GM20431 (cell line): ENCODE results near the gene CDK17.
"Not testable (repeated sequence)": the region's sequence is repeated elsewhere in the genome, so short reads cannot be mapped to it uniquely, and the experiment has no call there.

Source experiments
- in situ Hi-C: fragments of 300-500 bp; cut with MseI, MboI; formaldehyde crosslinking; loops from one replicate; pipeline ENCODE4 v1.15.0; 2020; ENCODE audit warnings: low sequenced_read_pairs; ENCODE audit not compliant: unreplicated experiment

CDK17 gene

GRCh38 chr12:96327346-96327745 lies 72.9 kb downstream of the CDK17 start:
- in situ Hi-C loops: no loop called here

GRCh38 chr12:96326628-96327227 lies 73.5 kb downstream of the CDK17 start:
- in situ Hi-C loops: no loop called here

GRCh38 chr12:96323906-96324305 lies 76.3 kb downstream of the CDK17 start:
- in situ Hi-C loops: no loop called here

DNA sequence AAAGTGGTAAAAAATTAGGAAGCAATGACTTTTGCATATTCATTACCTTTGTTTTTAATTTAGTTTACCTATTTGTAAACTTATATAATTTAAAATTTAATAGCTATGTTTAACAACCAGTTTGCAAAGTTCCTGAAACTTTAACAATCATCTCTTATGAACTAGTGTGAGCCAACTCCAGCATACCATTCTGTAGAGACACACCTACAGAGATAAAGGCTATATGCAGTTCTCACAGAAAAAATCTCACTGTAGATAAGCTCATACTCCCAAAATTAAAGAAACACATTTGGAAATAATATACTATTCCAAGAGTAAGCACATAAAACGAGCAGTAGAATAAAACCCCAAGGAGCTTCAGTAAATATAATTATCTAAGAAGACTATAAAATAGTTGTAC lies 77.5 kb downstream of the CDK17 start:
- in situ Hi-C loops: no loop called here

DNA sequence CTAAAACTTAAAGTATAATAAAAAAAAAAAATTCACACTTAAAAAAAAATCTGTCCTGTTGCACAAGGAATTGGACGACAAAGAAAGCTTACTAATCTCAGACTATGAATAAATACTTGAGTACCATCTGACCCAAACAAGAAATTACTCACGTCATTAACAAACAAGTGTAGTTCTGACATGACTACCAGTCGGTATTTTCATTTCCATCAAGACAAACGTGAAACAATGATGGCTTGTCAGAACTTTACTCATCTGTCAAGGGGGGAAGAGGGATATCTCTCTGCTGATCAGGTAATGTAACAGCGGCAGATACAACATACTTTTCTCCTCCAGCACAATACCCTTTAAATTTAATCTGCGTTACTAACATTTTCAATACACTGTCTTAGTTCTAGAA lies 78.3 kb downstream of the CDK17 start:
- in situ Hi-C loops: no loop called here

DNA sequence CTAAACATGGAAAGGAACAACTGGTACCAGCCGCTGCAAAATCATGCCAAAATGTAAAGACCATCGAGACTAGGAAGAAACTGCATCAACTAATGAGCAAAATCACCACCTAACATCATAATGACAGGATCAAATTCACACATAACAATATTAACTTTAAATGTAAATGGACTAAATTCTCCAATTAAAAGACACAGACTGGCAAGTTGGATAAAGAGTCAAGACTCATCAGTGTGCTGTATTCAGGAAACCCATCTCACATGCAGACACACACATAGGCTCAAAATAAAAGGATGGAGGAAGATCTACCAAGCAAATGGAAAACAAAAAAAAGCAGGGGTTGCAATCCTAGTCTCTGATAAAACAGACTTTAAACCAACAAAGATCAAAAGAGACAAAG lies 82.4 kb downstream of the CDK17 start:
- in situ Hi-C loops: not testable (repeated sequence)

DNA sequence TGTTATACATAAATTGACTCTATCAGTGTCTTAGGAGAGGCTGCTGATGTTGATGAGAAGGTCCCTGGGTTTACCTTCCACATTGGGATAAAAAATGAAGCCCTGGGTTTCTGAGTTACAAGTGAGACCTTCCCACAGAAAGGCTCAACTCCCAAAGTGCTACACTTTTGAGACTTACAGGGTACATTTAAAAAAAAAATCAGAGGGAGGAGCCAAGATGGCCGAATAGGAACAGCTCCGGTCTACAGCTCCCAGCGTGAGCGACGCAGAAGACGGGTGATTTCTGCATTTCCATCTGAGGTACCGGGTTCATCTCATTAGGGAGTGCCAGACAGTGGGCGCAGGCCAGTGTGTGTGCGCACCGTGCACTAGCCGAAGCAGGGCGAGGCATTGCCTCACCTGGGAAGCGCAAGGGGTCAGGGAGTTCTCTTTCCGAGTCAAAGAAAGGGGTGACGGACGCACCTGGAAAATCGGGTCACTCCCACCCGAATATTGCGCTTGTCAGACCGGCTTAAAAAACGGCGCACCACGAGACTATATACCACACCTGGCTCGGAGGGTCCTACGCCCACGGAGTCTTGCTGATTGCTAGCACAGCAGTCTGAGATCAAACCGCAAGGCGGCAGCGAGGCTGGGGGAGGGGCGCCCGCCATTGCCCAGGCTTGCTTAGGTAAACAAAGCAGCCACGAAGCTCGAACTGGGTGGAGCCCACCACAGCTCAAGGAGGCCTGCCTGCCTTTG lies 84.3 kb downstream of the CDK17 start:
- in situ Hi-C loops: not testable (repeated sequence)

GRCh38 chr12:96314723-96315122 lies 85.5 kb downstream of the CDK17 start:
- in situ Hi-C loops: no loop called here

DNA sequence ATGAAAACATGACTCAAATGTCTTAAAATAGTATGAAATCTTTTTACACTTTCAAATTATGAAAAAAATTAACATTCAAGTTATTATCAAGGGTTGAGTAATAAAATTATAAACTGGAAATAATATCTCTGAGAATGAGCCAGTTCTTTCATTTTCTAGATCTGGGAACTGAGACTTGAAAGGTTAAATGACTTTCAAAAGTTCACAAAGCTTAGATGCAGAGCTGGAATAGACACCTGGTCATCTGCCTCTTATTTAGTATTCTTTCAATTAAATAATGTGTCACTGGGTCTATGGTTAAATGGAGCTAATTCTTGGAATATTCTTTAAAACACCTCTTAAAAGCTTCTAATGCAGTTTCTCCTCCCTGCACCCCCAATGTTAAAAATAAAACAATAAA lies 86.6 kb downstream of the CDK17 start:
- in situ Hi-C loops: no loop called here

GRCh38 chr12:96311191-96311590 lies 89.0 kb downstream of the CDK17 start:
- in situ Hi-C loops: no loop called here

- in situ Hi-C loops: no loop called here
These were observed 90.2 kb downstream of the CDK17 start for GRCh38 chr12:96310067-96310466.

- in situ Hi-C loops: no loop called here
These were observed 91.4 kb downstream of the CDK17 start for GRCh38 chr12:96308881-96309280.

- in situ Hi-C loops: no loop called here
These were observed 94.6 kb downstream of the CDK17 start for GRCh38 chr12:96305665-96306064.

DNA sequence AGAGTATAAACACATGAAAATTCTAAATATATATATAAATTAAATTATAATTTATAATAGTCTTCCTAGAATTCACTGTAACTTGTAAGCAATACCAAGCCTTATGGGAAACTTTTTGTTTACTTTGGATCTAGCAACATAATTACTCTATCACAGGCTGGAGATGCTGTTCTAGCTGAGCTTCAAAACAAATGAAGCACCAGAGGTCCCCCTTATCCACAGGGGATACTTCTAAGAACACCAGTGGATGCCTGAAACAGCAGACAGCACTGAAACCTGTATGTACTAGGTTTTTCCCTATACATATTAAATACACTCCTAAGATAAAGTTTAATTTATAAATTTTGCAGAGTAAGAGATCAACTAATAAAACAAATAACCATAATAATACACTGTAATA lies 96.6 kb downstream of the CDK17 start:
- in situ Hi-C loops: no loop called here

GRCh38 chr12:96302687-96303310 lies 97.4 kb downstream of the CDK17 start:
- in situ Hi-C loops: no loop called here

- in situ Hi-C loops: no loop called here
These were observed 98.5 kb downstream of the CDK17 start for GRCh38 chr12:96301732-96302131.

GRCh38 chr12:96300064-96300463 lies 100.2 kb downstream of the CDK17 start:
- in situ Hi-C loops: no loop called here

- in situ Hi-C loops: no loop called here
These were observed 102.7 kb downstream of the CDK17 start for GRCh38 chr12:96297504-96297903.

DNA sequence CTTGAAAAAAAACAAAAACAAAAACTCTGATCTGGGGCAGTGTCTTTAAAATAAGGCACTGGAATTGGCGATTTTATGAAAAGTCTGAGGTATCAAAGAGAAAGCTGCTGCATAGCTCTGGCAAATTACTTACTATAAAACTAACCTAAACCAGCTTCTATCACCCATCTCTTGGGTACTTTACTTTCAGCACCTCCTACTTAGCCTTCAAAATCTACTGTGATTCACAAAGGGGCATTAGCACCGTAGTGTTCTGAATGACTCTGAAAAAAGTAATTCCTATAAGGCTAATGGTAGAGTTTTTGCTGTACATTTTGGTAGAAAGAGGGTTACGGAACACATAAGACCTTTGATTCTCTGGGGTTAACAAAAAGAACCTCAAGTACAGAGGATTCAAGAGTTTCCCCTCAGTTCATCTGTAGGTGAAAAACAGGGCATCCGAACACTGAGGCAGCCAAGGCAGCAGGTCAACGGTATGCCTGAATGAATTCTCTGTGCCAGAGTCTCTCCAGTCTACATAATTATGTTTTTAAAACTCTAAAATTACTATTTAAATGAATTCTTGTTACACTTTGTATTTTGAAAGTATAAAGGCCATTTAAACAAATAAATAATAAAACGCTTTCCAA lies 104.6 kb downstream of the CDK17 start:
- in situ Hi-C loops: no loop called here

GRCh38 chr12:96294831-96295230 lies 105.4 kb downstream of the CDK17 start:
- in situ Hi-C loops: no loop called here

GRCh38 chr12:96293093-96293492 lies 107.1 kb downstream of the CDK17 start:
- in situ Hi-C loops: no loop called here
